CD4-positive, alpha-beta memory T cell (primary cell): Measurements from ENCODE around the gene NUAK2. TPM values are rescaled to one million over a fixed set of nuclear protein-coding genes. Genes with fewer than 3 reads are reported as not detected.
"Not testable (repeated sequence)": the region's sequence is repeated elsewhere in the genome, so short reads cannot be mapped to it uniquely, and the experiment has no call there.

ENCODE experiments used
- CTCF ChIA-PET: fragments of 350-600 bp; sonication (Branson Sonifier 250); formaldehyde crosslinking; loops from one replicate; lab custom pipeline; 2021; ENCODE audit warnings: inconsistent platforms; ENCODE audit not compliant: partially characterized antibody; lab: Charles Lee
- POLR2A ChIA-PET: fragments of 350-600 bp; sonication (Branson Sonifier 250); formaldehyde crosslinking; loops from one replicate; lab custom pipeline; 2021; ENCODE audit not compliant: partially characterized antibody; lab: Charles Lee
- DNase-seq, 5 donors: peaks; one replicate each; pipeline versions ENCODE4 v3.0.0 to v3.0.0-alpha.2; 2020 to 2022; ENCODE audit warnings: mixed read lengths in 1 of 5
- H3K27ac ChIP-seq: one replicate; pipeline ENCODE4 v1.7.0; 2013; ENCODE audit warnings: low read depth, low read length
- H3K27me3 ChIP-seq: 2 replicates; pipeline ENCODE4 v1.7.0; 2013; ENCODE audit warnings: mild to moderate bottlenecking, low read length, moderate library complexity; ENCODE audit not compliant: insufficient read depth
- H3K36me3 ChIP-seq: 2 replicates; pipeline ENCODE4 v1.7.0; 2013; ENCODE audit warnings: mild to moderate bottlenecking, low read length, moderate library complexity; ENCODE audit not compliant: insufficient read depth
- H3K4me1 ChIP-seq: 2 replicates; pipeline ENCODE4 v1.7.0; 2013; ENCODE audit warnings: mild to moderate bottlenecking, low read length, moderate library complexity; ENCODE audit not compliant: insufficient read depth
- H3K4me3 ChIP-seq, 2 donors: one replicate each; pipeline ENCODE4 v1.7.0; 2013; ENCODE audit warnings: low read length in 2 of 2, mild to moderate bottlenecking in 1 of 2
- H3K9me3 ChIP-seq, 2 donors: one replicate each; pipeline ENCODE4 v1.7.0; 2013; ENCODE audit warnings: low read length in 2 of 2, control low read depth in 1 of 2; ENCODE audit not compliant: control insufficient read depth in 1 of 2
- H3K27ac Mint-ChIP-seq, 7 donors: one replicate each; pipeline ENCODE4 v1.8.0; 2020 to 2021; ENCODE audit warnings: mixed read lengths in 7 of 7, mild to moderate bottlenecking in 6 of 7, inconsistent platforms in 3 of 7, moderate library complexity in 3 of 7
- H3K27me3 Mint-ChIP-seq, 2 donors: one replicate each; pipeline ENCODE4 v1.8.0; 2020 to 2021; ENCODE audit warnings: mixed read lengths in 2 of 2
- H3K36me3 Mint-ChIP-seq, 2 donors: one replicate each; pipeline ENCODE4 v1.8.0; 2020 to 2021; ENCODE audit warnings: mixed read lengths in 2 of 2, inconsistent platforms in 1 of 2, mild to moderate bottlenecking in 1 of 2
- H3K4me1 Mint-ChIP-seq, 4 donors: one replicate each; pipeline ENCODE4 v1.8.0; 2020 to 2021; ENCODE audit warnings: mixed read lengths in 4 of 4, mild to moderate bottlenecking in 1 of 4
- H3K4me3 Mint-ChIP-seq, 8 donors: one replicate each; pipeline ENCODE4 v1.8.0; 2020 to 2021; ENCODE audit warnings: mixed read lengths in 8 of 8, mild to moderate bottlenecking in 7 of 8, moderate library complexity in 6 of 8, inconsistent platforms in 3 of 8
- H3K9me3 Mint-ChIP-seq, 8 donors: one replicate each; pipeline ENCODE4 v1.8.0; 2020 to 2021; ENCODE audit warnings: mixed read lengths in 8 of 8, mild to moderate bottlenecking in 5 of 8, inconsistent platforms in 3 of 8, moderate library complexity in 1 of 8
- intact Hi-C: fragments of 100-400 bp; cut with micrococcal nuclease; formaldehyde crosslinking; loops from one replicate; pipeline ENCODE4 v1.15.1; 2023
- polyA plus RNA-seq, 2 donors: library from polyadenylated mRNA; unstranded; fragments of 300-500 nt; fragmentation: Illumina TruSeq; gene quantifications; one replicate each; pipeline ENCODE4 v1.2.3, GENCODE V29; 2021
- total RNA-seq, 2 experiments: library from RNA; stranded (reverse); gene quantifications; one replicate each; pipeline ENCODE4 v1.2.3, GENCODE V29; 2021

Gene NUAK2
- total and polyA plus RNA-seq, 4 experiments from 2014 or later = 8.5 to 35.7 (median 32.7) TPM

GRCh38 chr1:205300149-205300548 is 21.4 kb downstream of the NUAK2 start:
- intact Hi-C loops = no loop called here
- Mint-ChIP-seq H3K27ac (peak overlapping the region in 3 of 7 donors; percentile 41 to 81 (median 62)), H3K4me1 (peaks cover 34 to 65% (median 49%) of the 10 kb centered on the region in 4 donors), H3K36me3 (peaks cover 14 to 21% of the 10 kb centered on the region in 2 donors), H3K4me3 (no peak overlapping the region), H3K9me3 (no peaks in the 10 kb centered on the region), H3K27me3 (no peaks in the 10 kb centered on the region)
- H3K4me3 ChIP-seq = no peak overlapping the region
- H3K4me1 ChIP-seq = peaks cover 35% of the 10 kb centered on the region
- DNase-seq = no peak
- H3K27ac ChIP-seq = no peak overlapping the region
- H3K27me3 ChIP-seq = no peaks in the 10 kb centered on the region
- ChIA-PET CTCF (interaction anchor here (10.6 kb wide), 1 partner anchor 27 kb away, joined by 79 read pairs; no protein-coding TSS in a partner anchor), POLR2A (interaction anchor here (2.9 to 15.2 kb wide), 3 partner anchors 13 to 25 kb away, joined by 10 to 159 read pairs (median 67); partner anchors contain the start of gene NUAK2)
- peaks cover 30% of the 10 kb centered on the region for H3K36me3 ChIP-seq
- H3K9me3 ChIP-seq = no peaks in the 10 kb centered on the region

GRCh38 chr1:205298191-205298994 is 23.2 kb downstream of the NUAK2 start:
- Histone ChIP-seq H3K27me3 (no peaks in the 10 kb centered on the region), H3K27ac (no peak overlapping the region), H3K4me3 (no peak overlapping the region), H3K4me1 (peaks cover 48% of the 10 kb centered on the region), H3K36me3 (peaks cover 13% of the 10 kb centered on the region), H3K9me3 (no peaks in the 10 kb centered on the region)
- Mint-ChIP-seq H3K27ac (peak overlapping the region in 5 of 7 donors; percentile 9 to 83 (median 70)), H3K27me3 (no peaks in the 10 kb centered on the region), H3K4me1 (peaks cover 38 to 76% (median 52%) of the 10 kb centered on the region in 4 donors), H3K36me3 (peaks cover 6 to 9% of the 10 kb centered on the region in 2 donors), H3K9me3 (no peaks in the 10 kb centered on the region), H3K4me3 (no peak overlapping the region)
- intact Hi-C loops = loop anchor here (2.0 kb wide), 1 partner anchor 18 kb away; no protein-coding TSS in a partner anchor
- CTCF ChIA-PET = interaction anchor here (1.2 to 10.6 kb wide), 6 partner anchors 12 to 42 kb away, joined by 3 to 79 read pairs (median 9); partner anchors contain the start of gene NUAK2
- DNase-seq = no peak
- POLR2A ChIA-PET = interaction anchor here (0.9 to 15.2 kb wide), 6 partner anchors 8 to 24 kb away, joined by 3 to 159 read pairs (median 16); partner anchors contain the start of gene NUAK2

GRCh38 chr1:205297546-205298177 is 23.9 kb downstream of the NUAK2 start:
- not testable (repeated sequence) for H3K4me3 Mint-ChIP-seq, H3K4me3 ChIP-seq
- peaks cover 40 to 84% (median 56%) of the 10 kb centered on the region in 4 donors for H3K4me1 Mint-ChIP-seq

GRCh38 chr1:205296154-205296553 is 25.4 kb downstream of the NUAK2 start:
- peak overlapping the region; percentile 5 to 89 (median 61) for H3K27ac Mint-ChIP-seq
- H3K36me3 Mint-ChIP-seq = peaks cover 0 to 3% of the 10 kb centered on the region in 2 donors
- Histone ChIP-seq H3K27ac (no peak overlapping the region), H3K27me3 (no peaks in the 10 kb centered on the region), H3K4me3 (no peak overlapping the region), H3K36me3 (no peaks in the 10 kb centered on the region), H3K4me1 (peaks cover 63% of the 10 kb centered on the region), H3K9me3 (no peaks in the 10 kb centered on the region)
- ChIA-PET CTCF (interaction anchor here (2.9 to 10.6 kb wide), 4 partner anchors 11 to 29 kb away, joined by 12 to 79 read pairs (median 38); partner anchors contain the start of gene NUAK2), POLR2A (interaction anchor here (0.7 to 15.2 kb wide), 6 partner anchors 9 to 29 kb away, joined by 4 to 159 read pairs (median 18); partner anchors contain the start of gene NUAK2)
- H3K4me3 Mint-ChIP-seq = peak overlapping the region in 3 of 8 donors; percentile 17 to 44 (median 41)
- no peaks in the 10 kb centered on the region for H3K27me3 Mint-ChIP-seq
- H3K9me3 Mint-ChIP-seq = no peaks in the 10 kb centered on the region
- intact Hi-C loops = loop anchor here (2.0 kb wide), 1 partner anchor 23 kb away; no protein-coding TSS in a partner anchor
- peaks cover 44 to 88% (median 63%) of the 10 kb centered on the region in 4 donors for H3K4me1 Mint-ChIP-seq
- DNase-seq = no peak

More at GRCh38 chr1:205297546-205298177, 23.9 kb downstream of the NUAK2 start:
- not testable (repeated sequence) for H3K9me3 ChIP-seq, H3K27me3 Mint-ChIP-seq, H3K27ac ChIP-seq, H3K9me3 Mint-ChIP-seq, H3K36me3 Mint-ChIP-seq, H3K27me3 ChIP-seq, DNase-seq, H3K36me3 ChIP-seq
- peak overlapping the region; percentile 26 to 84 (median 63) for H3K27ac Mint-ChIP-seq
- POLR2A ChIA-PET = interaction anchor here (0.9 to 15.2 kb wide), 5 partner anchors 9 to 23 kb away, joined by 3 to 159 read pairs (median 29); partner anchors contain the start of gene NUAK2
- H3K4me1 ChIP-seq = peaks cover 49% of the 10 kb centered on the region
- intact Hi-C loops = loop anchor here (1.0 to 2.0 kb wide), 3 partner anchors 9 to 25 kb away; no protein-coding TSS in a partner anchor
- CTCF ChIA-PET = interaction anchor here (1.2 to 10.6 kb wide), 5 partner anchors 12 to 28 kb away, joined by 7 to 79 read pairs (median 26); partner anchors contain the start of gene NUAK2

GRCh38 chr1:205294934-205295333 is 26.6 kb downstream of the NUAK2 start:
- H3K27ac ChIP-seq = no peak overlapping the region
- no peaks in the 10 kb centered on the region for H3K36me3 Mint-ChIP-seq
- no peaks in the 10 kb centered on the region for H3K9me3 ChIP-seq
- peaks cover 43 to 86% (median 60%) of the 10 kb centered on the region in 4 donors for H3K4me1 Mint-ChIP-seq
- no peak for DNase-seq
- H3K4me3 Mint-ChIP-seq = no peak overlapping the region
- no peaks in the 10 kb centered on the region for H3K27me3 Mint-ChIP-seq
- intact Hi-C loops = no loop called here
- no peaks in the 10 kb centered on the region for H3K9me3 Mint-ChIP-seq
- H3K4me3 ChIP-seq = no peak overlapping the region
- H3K27ac Mint-ChIP-seq = no peak overlapping the region
- POLR2A ChIA-PET = interaction anchor here (1.1 to 15.2 kb wide), 7 partner anchors 8 to 30 kb away, joined by 3 to 159 read pairs (median 6); partner anchors contain the start of gene NUAK2
- H3K4me1 ChIP-seq = peaks cover 67% of the 10 kb centered on the region
- no peaks in the 10 kb centered on the region for H3K27me3 ChIP-seq
- CTCF ChIA-PET = interaction anchor here (0.9 to 10.6 kb wide), 6 partner anchors 10 to 31 kb away, joined by 3 to 79 read pairs (median 19); partner anchors contain the start of gene NUAK2
- H3K36me3 ChIP-seq = no peaks in the 10 kb centered on the region

GRCh38 chr1:205294175-205294917 is 27.2 kb downstream of the NUAK2 start:
- H3K27ac Mint-ChIP-seq = peak overlapping the region in 2 of 7 donors; percentile 68 to 79
- H3K4me1 ChIP-seq = peaks cover 72% of the 10 kb centered on the region
- DNase-seq = no peak
- no peak overlapping the region for H3K4me3 ChIP-seq
- intact Hi-C loops = no loop called here
- POLR2A ChIA-PET = interaction anchor here (1.1 to 15.2 kb wide), 6 partner anchors 7 to 30 kb away, joined by 3 to 159 read pairs (median 6); partner anchors contain the start of gene NUAK2
- H3K27ac ChIP-seq = no peak overlapping the region
- no peaks in the 10 kb centered on the region for H3K27me3 Mint-ChIP-seq
- H3K27me3 ChIP-seq = no peaks in the 10 kb centered on the region
- no peaks in the 10 kb centered on the region for H3K9me3 Mint-ChIP-seq
- H3K36me3 Mint-ChIP-seq = no peaks in the 10 kb centered on the region
- no peaks in the 10 kb centered on the region for H3K9me3 ChIP-seq
- H3K4me1 Mint-ChIP-seq = peaks cover 40 to 88% (median 62%) of the 10 kb centered on the region in 4 donors
- H3K36me3 ChIP-seq = no peaks in the 10 kb centered on the region
- CTCF ChIA-PET = interaction anchor here (0.9 to 10.6 kb wide), 6 partner anchors 9 to 31 kb away, joined by 3 to 79 read pairs (median 19); partner anchors contain the start of gene NUAK2
- H3K4me3 Mint-ChIP-seq = no peak overlapping the region
